ENCODE data around the gene HOMEZ. TPM values are rescaled to one million over a fixed set of nuclear protein-coding genes. Genes with fewer than 3 reads are reported as not detected.
"Not testable (repeated sequence)": the region's sequence is repeated elsewhere in the genome, so short reads cannot be mapped to it uniquely, and the experiment has no call there.

Gene HOMEZ
- total RNA-seq, 1 experiment from 2014 or later: 7.6 TPM

GRCh38 chr14:23240661-23241060 is 45.3 kb downstream of the HOMEZ start:
- H3K36me3 Mint-ChIP-seq (ENCODE audit: insufficient read depth, unreplicated experiment): peaks cover 4% of the 10 kb centered on the region
- no peaks in the 10 kb centered on the region for H3K27me3 Mint-ChIP-seq (ENCODE audit: insufficient read depth, unreplicated experiment)
- Histone ChIP-seq H3K4me1 (peaks cover 13% of the 10 kb centered on the region), H3K4me3 (ENCODE audit: low read depth, low read length) (no peak overlapping the region), H3K27me3 (replicated peaks; ENCODE audit: control insufficient read depth, insufficient read depth, low read length) (no peaks in the 10 kb centered on the region), H3K36me3 (ENCODE audit: control insufficient read depth, insufficient read depth, low read length) (no peaks in the 10 kb centered on the region), H3K9me3 (no peaks in the 10 kb centered on the region)
- ChIA-PET POLR2A (no interaction called here), CTCF (no interaction called here)
- intact Hi-C loops (cut with micrococcal nuclease; ENCODE audit: unreplicated experiment): no loop called here
- H3K4me1 Mint-ChIP-seq (ENCODE audit: low read depth, unreplicated experiment): peaks cover 10% of the 10 kb centered on the region
- BruUV-seq (replicated peaks): no TSS peak
- H3K4me3 Mint-ChIP-seq (ENCODE audit: unreplicated experiment): no peak overlapping the region
- no peak for DNase-seq
- TF ChIP-seq CTCF (IDR thresholded peaks at IDR 0.05; ENCODE audit: insufficient read depth in 1 of 2, low read depth in 1 of 2, low read length in 1 of 2, severe bottlenecking in 1 of 2, unreplicated experiment in 1 of 2): no peak
- no peaks in the 10 kb centered on the region for H3K9me3 Mint-ChIP-seq (ENCODE audit: unreplicated experiment)
- H3K27ac Mint-ChIP-seq (ENCODE audit: unreplicated experiment): no peak overlapping the region

- Histone ChIP-seq H3K36me3 (ENCODE audit: control insufficient read depth, insufficient read depth, low read length) (no peaks in the 10 kb centered on the region), H3K27me3 (replicated peaks; ENCODE audit: control insufficient read depth, insufficient read depth, low read length) (no peaks in the 10 kb centered on the region), H3K4me3 (ENCODE audit: low read depth, low read length) (peak within 1 kb of the TSS; percentile 36), H3K9me3 (no peaks in the 10 kb centered on the region), H3K4me1 (no peaks in the 10 kb centered on the region)
- TF ChIP-seq CTCF (IDR thresholded peaks at IDR 0.05; ENCODE audit: insufficient read depth in 1 of 2, low read depth in 1 of 2, low read length in 1 of 2, severe bottlenecking in 1 of 2, unreplicated experiment in 1 of 2): no peak
- Mint-ChIP-seq H3K4me1 (ENCODE audit: low read depth, unreplicated experiment) (no peaks in the 10 kb centered on the region), H3K27me3 (ENCODE audit: insufficient read depth, unreplicated experiment) (no peaks in the 10 kb centered on the region), H3K9me3 (ENCODE audit: unreplicated experiment) (no peaks in the 10 kb centered on the region), H3K27ac (ENCODE audit: unreplicated experiment) (peak within 1 kb of the TSS; percentile 77), H3K36me3 (ENCODE audit: insufficient read depth, unreplicated experiment) (peaks cover 4% of the 10 kb centered on the region), H3K4me3 (ENCODE audit: unreplicated experiment) (peak within 1 kb of the TSS; percentile 81)
- CTCF ChIA-PET: interaction anchor here (1.0 to 1.1 kb wide), 2 partner anchors 63 to 117 kb away, joined by 4 to 5 read pairs; no protein-coding TSS in a partner anchor
- intact Hi-C loops (cut with micrococcal nuclease; ENCODE audit: unreplicated experiment): loop anchor here (2.0 kb wide), 1 partner anchor 49 kb away; the partner anchor contains the start of gene HOMEZ
- POLR2A ChIA-PET: interaction anchor here (0.7 kb wide), 2 partner anchors 83 to 115 kb away, joined by 3 to 5 read pairs; partner anchors contain the start of gene SLC22A17
- peak; percentile 93 to 94 for DNase-seq
- no TSS peak for BruUV-seq (replicated peaks)
Measured at GRCh38 chr14:23237772-23238594, 47.9 kb downstream of the HOMEZ start, which contains the start of gene RNF212B. Gene RNF212B (plus strand): TSS chr14:23237936. CDS start chr14:23240346, 2,410 bp downstream.

- CTCF ChIA-PET; H3K4me3 Mint-ChIP-seq (ENCODE audit: unreplicated experiment); H3K27me3 Mint-ChIP-seq (ENCODE audit: insufficient read depth, unreplicated experiment); H3K9me3 Mint-ChIP-seq (ENCODE audit: unreplicated experiment); DNase-seq; POLR2A ChIA-PET; H3K36me3 ChIP-seq (ENCODE audit: control insufficient read depth, insufficient read depth, low read length); H3K27me3 ChIP-seq (replicated peaks; ENCODE audit: control insufficient read depth, insufficient read depth, low read length); intact Hi-C loops (cut with micrococcal nuclease; ENCODE audit: unreplicated experiment); BruUV-seq (replicated peaks); H3K27ac Mint-ChIP-seq (ENCODE audit: unreplicated experiment); H3K4me1 Mint-ChIP-seq (ENCODE audit: low read depth, unreplicated experiment); H3K9me3 ChIP-seq; H3K4me1 ChIP-seq; H3K36me3 Mint-ChIP-seq (ENCODE audit: insufficient read depth, unreplicated experiment); H3K4me3 ChIP-seq (ENCODE audit: low read depth, low read length): not testable (repeated sequence)
Measured at GRCh38 chr14:23232241-23232808, 53.6 kb downstream of the HOMEZ start.
